GM23338 (cell line): ENCODE data around the gene STK39. TPM values are rescaled to one million over a fixed set of nuclear protein-coding genes. Genes with fewer than 3 reads are reported as not detected.

Source experiments
- ATAC-seq: fragments of 200-7000 bp; cut with Tn5 transposase; 3 replicates; pipeline ENCODE4 v1.9.1; 2020
- DNase-seq: peaks from one replicate; pipeline ENCODE4 v3.0.0-alpha.2; 2015; ENCODE audit warnings: low spot score
- H2AFZ ChIP-seq: fragments of 200-600 bp; sonication (generic); 2 replicates; pipeline ENCODE4 v1.8.0; 2016; ENCODE audit warnings: antibody characterized with exemption, mild to moderate bottlenecking, moderate library complexity
- H3F3A ChIP-seq: fragments of 200-600 bp; sonication (generic); replicated peaks from 2 replicates; pipeline ENCODE4 v1.8.0; 2017; ENCODE audit warnings: antibody characterized with exemption, mixed run types, low read depth
- H3K27ac ChIP-seq: fragments of 200-600 bp; sonication (generic); 2 replicates; pipeline ENCODE4 v1.6.1; 2016; ENCODE audit warnings: low read depth
- H3K27me3 ChIP-seq: fragments of 200-600 bp; sonication (generic); 2 replicates; pipeline ENCODE4 v1.8.0; 2016; ENCODE audit warnings: mild to moderate bottlenecking, mixed run types, moderate library complexity; ENCODE audit not compliant: insufficient read depth
- H3K36me3 ChIP-seq: fragments of 200-600 bp; sonication (generic); 2 replicates; pipeline ENCODE4 v1.8.0; 2016; ENCODE audit warnings: mild to moderate bottlenecking; ENCODE audit not compliant: insufficient read depth
- H3K4me1 ChIP-seq: fragments of 200-600 bp; sonication (generic); 2 replicates; pipeline ENCODE4 v1.8.0; 2016; ENCODE audit warnings: mild to moderate bottlenecking, moderate library complexity; ENCODE audit not compliant: insufficient read depth
- H3K4me2 ChIP-seq: fragments of 200-600 bp; sonication (generic); 2 replicates; pipeline ENCODE4 v1.7.1; 2017; ENCODE audit warnings: mixed run types
- H3K4me3 ChIP-seq: fragments of 200-600 bp; sonication (generic); 2 replicates; pipeline ENCODE4 v1.6.1; 2016; ENCODE audit warnings: mixed run types
- H3K79me2 ChIP-seq: fragments of 200-600 bp; sonication (generic); replicated peaks from 2 replicates; pipeline ENCODE4 v1.8.0; 2017; ENCODE audit warnings: mild to moderate bottlenecking; ENCODE audit not compliant: insufficient read depth
- H3K9me2 ChIP-seq: fragments of 200-600 bp; sonication (generic); 2 replicates; pipeline ENCODE4 v1.8.0; 2017; ENCODE audit not compliant: insufficient read depth
- H4K20me1 ChIP-seq: fragments of 200-600 bp; sonication (generic); replicated peaks from 2 replicates; pipeline ENCODE4 v1.8.0; 2017; ENCODE audit warnings: mild to moderate bottlenecking; ENCODE audit not compliant: insufficient read depth
- H3K27ac Mint-ChIP-seq: 2 replicates; pipeline ENCODE4 v1.8.0; 2020; ENCODE audit warnings: inconsistent platforms, mild to moderate bottlenecking, moderate library complexity, mixed read lengths
- H3K27me3 Mint-ChIP-seq: 3 replicates; pipeline ENCODE4 v1.8.0; 2022; ENCODE audit warnings: low read depth, mild to moderate bottlenecking, moderate library complexity, mixed read lengths, inconsistent platforms; ENCODE audit not compliant: insufficient read depth, poor library complexity
- H3K36me3 Mint-ChIP-seq: 3 replicates; pipeline ENCODE4 v1.8.0; 2021; ENCODE audit warnings: low read depth, mild to moderate bottlenecking, inconsistent platforms, moderate library complexity, mixed read lengths
- H3K4me1 Mint-ChIP-seq: 3 replicates; pipeline ENCODE4 v1.8.0; 2020; ENCODE audit warnings: mild to moderate bottlenecking, inconsistent platforms, mixed read lengths
- H3K4me3 Mint-ChIP-seq: 3 replicates; pipeline ENCODE4 v1.8.0; 2021; ENCODE audit warnings: moderate library complexity, mild to moderate bottlenecking, inconsistent platforms, mixed read lengths
- H3K9me3 Mint-ChIP-seq: 3 replicates; pipeline ENCODE4 v1.8.0; 2020; ENCODE audit warnings: moderate library complexity, mild to moderate bottlenecking, inconsistent platforms, mixed read lengths
- CREB1 ChIP-seq: fragments of 250-450 bp; sonication (Bioruptor Pico); IDR thresholded peaks from 2 replicates; pipeline ENCODE4 v1.5.0; 2020; ENCODE audit warnings: low read depth, mild to moderate bottlenecking, moderate library complexity
- CTCF ChIP-seq, 2 experiments: fragments of 200-600 bp in 1 of 2; sonication (generic) in 1 of 2; conservative IDR thresholded peaks; 2 replicates each; pipeline versions ENCODE4 v1.5.1 to v1.6.1; 2016 to 2017; ENCODE audit warnings: antibody characterized with exemption in 2 of 2, low read depth in 2 of 2, mild to moderate bottlenecking in 2 of 2, moderate library complexity in 1 of 2
- EZH2 ChIP-seq: fragments of 200-600 bp; sonication (generic); IDR thresholded peaks from one replicate; pipeline ENCODE4 v1.8.0; 2017; ENCODE audit warnings: antibody characterized with exemption, mild to moderate bottlenecking, low read depth; ENCODE audit not compliant: unreplicated experiment
- JUNB ChIP-seq: IDR thresholded peaks from one replicate; pipeline ENCODE4 v1.6.1; 2016; ENCODE audit warnings: antibody characterized with exemption; ENCODE audit not compliant: unreplicated experiment
- NANOG ChIP-seq: IDR thresholded peaks from 2 replicates; pipeline ENCODE4 v1.6.1; 2016; ENCODE audit warnings: antibody characterized with exemption, borderline replicate concordance
- REST ChIP-seq: IDR thresholded peaks from one replicate; pipeline ENCODE4 v1.6.1; 2018; ENCODE audit warnings: antibody characterized with exemption; ENCODE audit not compliant: unreplicated experiment
- STAT1 ChIP-seq: IDR thresholded peaks from one replicate; pipeline ENCODE4 v1.6.1; 2016; ENCODE audit warnings: antibody characterized with exemption; ENCODE audit not compliant: unreplicated experiment
- ZNF114 ChIP-seq: fragments of 250-450 bp; sonication (Bioruptor Pico); IDR thresholded peaks from 2 replicates; pipeline ENCODE4 v1.5.0; 2020; ENCODE audit warnings: mild to moderate bottlenecking, moderate library complexity
- ZNF331 ChIP-seq: fragments of 250-450 bp; sonication (Bioruptor Pico); IDR thresholded peaks from 2 replicates; pipeline ENCODE4 v1.5.0; 2020; ENCODE audit warnings: low read depth, mild to moderate bottlenecking, moderate library complexity
- polyA plus RNA-seq: library from polyadenylated mRNA; unstranded; fragments of >200 nt; fragmentation: Nextera tagmentation; extraction: Ambion mirVana; gene quantifications from 2 replicates; pipeline ENCODE4 v1.2.1, GENCODE V29; 2016
- total RNA-seq: library from RNA; depleted of rRNA; stranded (reverse); fragments of >200 nt; shearing (Covaris generic); gene quantifications from 2 replicates; pipeline ENCODE4 v1.2.3, GENCODE V29; 2014

STK39 gene
- total and polyA plus RNA-seq, 2 experiments from 2014 or later, result 9.5 to 16.9 TPM

GRCh38 chr2:168189835-168190569 lies 57.4 kb downstream of the STK39 start:
- peaks cover 48% of the 10 kb centered on the region for H3K4me1 Mint-ChIP-seq

DNA sequence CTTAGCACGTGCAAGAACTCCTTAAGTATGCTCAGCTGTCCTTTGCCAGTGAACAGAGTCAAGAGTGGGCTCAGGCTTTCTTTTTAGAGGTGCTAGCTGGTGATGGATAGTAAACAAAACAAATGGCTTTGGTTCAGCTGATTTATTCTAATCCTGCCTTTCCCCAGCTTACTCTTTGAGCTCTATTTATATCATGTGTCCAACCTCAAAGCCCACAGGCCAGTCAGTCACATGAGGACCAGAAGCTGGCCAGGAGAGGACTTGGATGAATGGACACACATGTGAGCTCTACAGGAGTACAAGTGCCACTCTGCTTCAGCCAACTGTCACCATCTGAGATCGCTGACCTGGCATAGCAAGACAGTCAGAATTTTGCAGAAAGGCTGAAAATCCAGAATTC lies 59.4 kb downstream of the STK39 start:
- no peak for DNase-seq
- Mint-ChIP-seq H3K27ac (no peak overlapping the region), H3K9me3 (no peaks in the 10 kb centered on the region), H3K4me1 (peaks cover 61% of the 10 kb centered on the region), H3K4me3 (no peak overlapping the region), H3K27me3 (peaks cover 3% of the 10 kb centered on the region), H3K36me3 (no peaks in the 10 kb centered on the region)
- H2AFZ ChIP-seq, result no peak overlapping the region
- H3K27ac ChIP-seq, result no peak overlapping the region
- no peaks in the 10 kb centered on the region for H3K9me2 ChIP-seq
- H3K36me3 ChIP-seq, result no peaks in the 10 kb centered on the region
- ATAC-seq, result no peak
- H3K27me3 ChIP-seq, result 0 out of 2 replicates have a peak, but pooled peaks cover 3% of the 10 kb centered on the region
- no peak overlapping the region for H3K4me2 ChIP-seq
- H4K20me1 ChIP-seq, result no peaks in the 10 kb centered on the region
- H3K79me2 ChIP-seq, result no peaks in the 10 kb centered on the region
- H3F3A ChIP-seq, result no peaks in the 10 kb centered on the region
- H3K4me3 ChIP-seq, result no peak overlapping the region
- peaks cover 38% of the 10 kb centered on the region for H3K4me1 ChIP-seq
- TF ChIP-seq STAT1, result no peak
- TF ChIP-seq EZH2, result no peak
- no peak for TF ChIP-seq NANOG
- TF ChIP-seq ZNF331 (CRISPR knock-in tag), result no peak
- no peak for TF ChIP-seq JUNB
- no peak for TF ChIP-seq ZNF114 (CRISPR knock-in tag)
- TF ChIP-seq CREB1 (CRISPR knock-in tag), result no peak
- no peak for TF ChIP-seq REST
- TF ChIP-seq CTCF (conservative IDR thresholded peaks at IDR 0.05; ENCODE audit: low read depth in 2 of 2), result no peak

More at GRCh38 chr2:168189835-168190569, 57.4 kb downstream of the STK39 start:
- Histone ChIP-seq H3K4me3 (no peak overlapping the region), H3K9me2 (no peaks in the 10 kb centered on the region), H2AFZ (no peak overlapping the region), H3K4me2 (no peak overlapping the region), H3K79me2 (no peaks in the 10 kb centered on the region), H3K4me1 (peaks cover 29% of the 10 kb centered on the region), H3K36me3 (no peaks in the 10 kb centered on the region), H3F3A (no peaks in the 10 kb centered on the region), H4K20me1 (no peaks in the 10 kb centered on the region), H3K27ac (no peak overlapping the region), H3K27me3 (no peaks in the 10 kb centered on the region)
- DNase-seq (no peak), ATAC-seq (no peak)
- Mint-ChIP-seq H3K4me3 (no peak overlapping the region), H3K27me3 (no peaks in the 10 kb centered on the region), H3K9me3 (no peaks in the 10 kb centered on the region; the same call in 2 of the 3 replicates), H3K27ac (no peak overlapping the region), H3K36me3 (no peaks in the 10 kb centered on the region)
- TF ChIP-seq CTCF (conservative IDR thresholded peaks at IDR 0.05; ENCODE audit: low read depth in 2 of 2) (no peak), EZH2 (no peak), ZNF114 (CRISPR knock-in tag) (no peak), ZNF331 (CRISPR knock-in tag) (no peak), JUNB (no peak)
